ENCODE measurements around the gene KNSTRN.

The KNSTRN gene

GRCh38 chr15:40345225-40345866 lies 37.2 kb upstream of the KNSTRN start:
- no peak for DNase-seq (ENCODE audit: low read depth in 3 of 3, low spot score in 1 of 3)

GRCh38 chr15:40345867-40346578 lies 36.5 kb upstream of the KNSTRN start:
- DNase-seq (ENCODE audit: low read depth in 3 of 3, low spot score in 1 of 3), result no peak

GRCh38 chr15:40346579-40347558 lies 35.7 kb upstream of the KNSTRN start:
- no peak for DNase-seq (ENCODE audit: low read depth in 3 of 3, low spot score in 1 of 3)

GRCh38 chr15:40347559-40348473 lies 34.7 kb upstream of the KNSTRN start:
- DNase-seq (ENCODE audit: low read depth in 3 of 3, low spot score in 1 of 3), result no peak

GRCh38 chr15:40348474-40348870 lies 34.0 kb upstream of the KNSTRN start:
- DNase-seq (ENCODE audit: low read depth in 3 of 3, low spot score in 1 of 3), result no peak

- no peak for DNase-seq (ENCODE audit: low read depth in 3 of 3, low spot score in 1 of 3)
Observed at GRCh38 chr15:40349163-40349562, 33.4 kb upstream of the KNSTRN start.

- DNase-seq (ENCODE audit: low read depth in 3 of 3, low spot score in 1 of 3), result no peak
Observed at GRCh38 chr15:40352281-40352901, 30.1 kb upstream of the KNSTRN start.

GRCh38 chr15:40353697-40354096 lies 28.8 kb upstream of the KNSTRN start:
- no peak for DNase-seq (ENCODE audit: low read depth in 3 of 3, low spot score in 1 of 3)

GRCh38 chr15:40354408-40355171 lies 27.9 kb upstream of the KNSTRN start:
- DNase-seq (ENCODE audit: low read depth in 3 of 3, low spot score in 1 of 3), result no peak

- no peak for DNase-seq (ENCODE audit: low read depth in 3 of 3, low spot score in 1 of 3)
Observed at GRCh38 chr15:40355976-40356585, 26.4 kb upstream of the KNSTRN start.

- DNase-seq (ENCODE audit: low read depth in 3 of 3, low spot score in 1 of 3), result no peak
Observed at GRCh38 chr15:40357246-40357645, 25.3 kb upstream of the KNSTRN start.

- peak; percentile 74 to 87 (median 82) for DNase-seq (ENCODE audit: low read depth in 3 of 3, low spot score in 1 of 3)
Observed at GRCh38 chr15:40357723-40358470, 24.6 kb upstream of the KNSTRN start, which contains the start of gene DISP2. DISP2 (plus strand) TSS chr15:40358219; CDS start chr15:40358322, 103 bp downstream.

GRCh38 chr15:40358471-40359353 lies 23.8 kb upstream of the KNSTRN start:
- DNase-seq (ENCODE audit: low read depth in 3 of 3, low spot score in 1 of 3), result no peak

- no peak for DNase-seq (ENCODE audit: low read depth in 3 of 3, low spot score in 1 of 3)
Observed at GRCh38 chr15:40360015-40360414, 22.5 kb upstream of the KNSTRN start.

- DNase-seq (ENCODE audit: low read depth in 3 of 3, low spot score in 1 of 3), result no peak
Observed at GRCh38 chr15:40361640-40362039, 20.9 kb upstream of the KNSTRN start.

GRCh38 chr15:40363611-40364010 lies 18.9 kb upstream of the KNSTRN start:
- DNase-seq (ENCODE audit: low read depth in 3 of 3, low spot score in 1 of 3), result no peak

GRCh38 chr15:40364251-40364650 lies 18.3 kb upstream of the KNSTRN start:
- no peak for DNase-seq (ENCODE audit: low read depth in 3 of 3, low spot score in 1 of 3)
